MM.1S (cell line): ENCODE results near the gene SGCG.

Experiments used
- CTCF ChIP-seq: fragments of 300-600 bp; sonication (generic); IDR thresholded peaks from 2 replicates; pipeline ENCODE4 v1.5.1; 2016; ENCODE audit warnings: antibody characterized with exemption, low read length, mixed read lengths
- EZH2 ChIP-seq: fragments of 300-600 bp; sonication (generic); optimal IDR thresholded peaks from 2 replicates; pipeline ENCODE3; 2017; ENCODE audit warnings: low read depth, mild to moderate bottlenecking, antibody characterized with exemption, low read length, mixed read lengths

- TF ChIP-seq EZH2 (no peak), CTCF (no peak)
Observed at GRCh38 chr13:23157781-23158180, 23.0 kb upstream of the SGCG start.
